HG03060 (cell line): ENCODE measurements around the gene LDHA.
A peak's percentile ranks its signal among the peaks of the same experiment; 100 is the strongest.
"Not testable (repeated sequence)": the region's sequence is repeated elsewhere in the genome, so short reads cannot be mapped to it uniquely, and the experiment has no call there.

Experiments used
- ATAC-seq: cut with Tn5 transposase; IDR thresholded peaks from one replicate; pipeline ENCODE4 v1.9.1; 2021; ENCODE audit warnings: low read depth, moderate number of reproducible peaks; ENCODE audit not compliant: unreplicated experiment

The LDHA gene

GRCh38 chr11:18393581-18394274 lies 635 bp upstream of the LDHA start:
- no peak for ATAC-seq

GRCh38 chr11:18394928-18395734 lies 768 bp downstream of the LDHA start:
- ATAC-seq: no peak

- peak; percentile 55 for ATAC-seq
These were observed 1.6 kb downstream of the LDHA start for GRCh38 chr11:18395735-18396504.

GRCh38 chr11:18397921-18398320 lies 3.6 kb downstream of the LDHA start:
- ATAC-seq: no peak

- ATAC-seq: not testable (repeated sequence)
These were observed 6.7 kb downstream of the LDHA start for GRCh38 chr11:18401077-18401476.

- ATAC-seq: no peak
These were observed 9.7 kb downstream of the LDHA start for GRCh38 chr11:18404062-18404461.

- ATAC-seq: not testable (repeated sequence)
These were observed 13.0 kb downstream of the LDHA start for GRCh38 chr11:18407400-18407799.

GRCh38 chr11:18408558-18409291 lies 14.4 kb downstream of the LDHA start:
- no peak for ATAC-seq

GRCh38 chr11:18416459-18416858 lies 22.1 kb downstream of the LDHA start:
- no peak for ATAC-seq

- ATAC-seq: no peak
These were observed 24.7 kb downstream of the LDHA start for GRCh38 chr11:18419040-18419439.

- no peak for ATAC-seq
These were observed 25.7 kb downstream of the LDHA start for GRCh38 chr11:18420067-18420466.

- no peak for ATAC-seq
These were observed 32.9 kb downstream of the LDHA start for GRCh38 chr11:18427240-18427639.

- ATAC-seq: no peak
These were observed 35.0 kb downstream of the LDHA start for GRCh38 chr11:18429332-18429731.

- ATAC-seq: no peak
These were observed 44.3 kb downstream of the LDHA start for GRCh38 chr11:18438691-18439090.

GRCh38 chr11:18449251-18449650 lies 54.9 kb downstream of the LDHA start:
- no peak for ATAC-seq

GRCh38 chr11:18452927-18453326 lies 58.6 kb downstream of the LDHA start:
- ATAC-seq: no peak

- ATAC-seq: no peak
These were observed 61.5 kb downstream of the LDHA start, which contains the start of gene LDHAL6A for GRCh38 chr11:18455686-18456372. Gene LDHAL6A (plus strand): TSS chr11:18455856. CDS start chr11:18456681, 825 bp downstream.

- ATAC-seq: no peak
These were observed 63.1 kb downstream of the LDHA start for GRCh38 chr11:18457450-18457849.
